ENCODE data around the gene ACVR1C. TPM values are rescaled to one million over a fixed set of nuclear protein-coding genes. Genes with fewer than 3 reads are reported as not detected.

ACVR1C gene
- polyA plus RNA-seq, 3 donors: 0.05 TPM; not detected in 2

GRCh38 chr2:157559890-157560289 is 68.8 kb downstream of the ACVR1C start:
- no peak for TF ChIP-seq CTCF (IDR thresholded peaks at IDR 0.05)
- no peak overlapping the region for H3K4me2 ChIP-seq (replicated peaks; ENCODE audit: extremely low read depth, low read length, poor library complexity, severe bottlenecking)
- H3K9me3 Mint-ChIP-seq: peaks cover 0 to 12% (median 3%) of the 10 kb centered on the region in 7 donors
- no peak overlapping the region for H3K27ac ChIP-seq (ENCODE audit: low read depth in 1 of 2, low read length in 2 of 2)
- H3K79me2 ChIP-seq (ENCODE audit: insufficient read depth, low read length): no peaks in the 10 kb centered on the region
- H3K27me3 Mint-ChIP-seq (ENCODE audit: low read depth in 3 of 3): no peaks in the 10 kb centered on the region
- no peak overlapping the region for H3K9ac ChIP-seq (ENCODE audit: insufficient read depth, low read length, poor library complexity, severe bottlenecking)
- H3K4me1 ChIP-seq (ENCODE audit: control insufficient read depth in 1 of 2, insufficient read depth in 2 of 2, low read length in 2 of 2): no peaks in the 10 kb centered on the region
- no peak overlapping the region for H3K4me3 Mint-ChIP-seq
- H3K36me3 Mint-ChIP-seq: no peaks in the 10 kb centered on the region
- intact Hi-C loops (cut with micrococcal nuclease): no loop called here
- no peaks in the 10 kb centered on the region for H3K36me3 ChIP-seq (replicated peaks in 1 of 2; ENCODE audit: control insufficient read depth in 1 of 2, insufficient read depth in 2 of 2, low read length in 2 of 2)
- peaks cover 0 to 2% of the 10 kb centered on the region in 2 donors for H3K9me3 ChIP-seq (replicated peaks in 1 of 2; ENCODE audit: control insufficient read depth in 1 of 2, insufficient read depth in 1 of 2, low read length in 2 of 2)
- no peak overlapping the region for H3K4me3 ChIP-seq (replicated peaks in 1 of 3; ENCODE audit: low read depth in 2 of 3, low read length in 3 of 3)
- WGBS (ENCODE audit: insufficient coverage): 0% methylated on average over 1 of the region's 2 CpGs
- H4K20me1 ChIP-seq (ENCODE audit: insufficient read depth, low read length): no peaks in the 10 kb centered on the region
- DNase-seq: no peak
- no peaks in the 10 kb centered on the region for H3K27me3 ChIP-seq (ENCODE audit: control insufficient read depth in 2 of 2, insufficient read depth in 2 of 2, low read length in 2 of 2)
- no peaks in the 10 kb centered on the region for H3K4me1 Mint-ChIP-seq
- H3K27ac Mint-ChIP-seq: peak overlapping the region in 1 of 7 donors; percentile 61
- no peak overlapping the region for H2AFZ ChIP-seq (ENCODE audit: insufficient read depth, low read depth, low read length, poor library complexity, severe bottlenecking)

- WGBS (ENCODE audit: insufficient coverage): no CpG with 5 or more reads among the region's 3 CpGs
- H3K9me3 ChIP-seq (replicated peaks in 1 of 2; ENCODE audit: control insufficient read depth in 1 of 2, insufficient read depth in 1 of 2, low read length in 2 of 2): peaks cover 0 to 2% of the 10 kb centered on the region in 2 donors
- peaks cover 0 to 12% (median 3%) of the 10 kb centered on the region in 7 donors for H3K9me3 Mint-ChIP-seq
- H4K20me1 ChIP-seq (ENCODE audit: insufficient read depth, low read length): no peaks in the 10 kb centered on the region
- peak overlapping the region in 1 of 7 donors; percentile 51 for H3K27ac Mint-ChIP-seq
- no peaks in the 10 kb centered on the region for H3K4me1 Mint-ChIP-seq
- H3K27me3 ChIP-seq (ENCODE audit: control insufficient read depth in 2 of 2, insufficient read depth in 2 of 2, low read length in 2 of 2): no peaks in the 10 kb centered on the region
- no peaks in the 10 kb centered on the region for H3K4me1 ChIP-seq (ENCODE audit: control insufficient read depth in 1 of 2, insufficient read depth in 2 of 2, low read length in 2 of 2)
- H3K4me3 Mint-ChIP-seq: no peak overlapping the region
- no peak overlapping the region for H3K27ac ChIP-seq (ENCODE audit: low read depth in 1 of 2, low read length in 2 of 2)
- H3K36me3 Mint-ChIP-seq: no peaks in the 10 kb centered on the region
- H3K4me3 ChIP-seq (replicated peaks in 1 of 3; ENCODE audit: low read depth in 2 of 3, low read length in 3 of 3): no peak overlapping the region
- no peaks in the 10 kb centered on the region for H3K36me3 ChIP-seq (replicated peaks in 1 of 2; ENCODE audit: control insufficient read depth in 1 of 2, insufficient read depth in 2 of 2, low read length in 2 of 2)
- intact Hi-C loops (cut with micrococcal nuclease): no loop called here
- H3K9ac ChIP-seq (ENCODE audit: insufficient read depth, low read length, poor library complexity, severe bottlenecking): no peak overlapping the region
- no peaks in the 10 kb centered on the region for H3K27me3 Mint-ChIP-seq (ENCODE audit: low read depth in 3 of 3)
- no peak overlapping the region for H2AFZ ChIP-seq (ENCODE audit: insufficient read depth, low read depth, low read length, poor library complexity, severe bottlenecking)
- TF ChIP-seq CTCF (IDR thresholded peaks at IDR 0.05): no peak
- H3K4me2 ChIP-seq (replicated peaks; ENCODE audit: extremely low read depth, low read length, poor library complexity, severe bottlenecking): no peak overlapping the region
- no peaks in the 10 kb centered on the region for H3K79me2 ChIP-seq (ENCODE audit: insufficient read depth, low read length)
- no peak for DNase-seq
These were observed 69.2 kb downstream of the ACVR1C start for GRCh38 chr2:157559461-157559860.

Measured in CD14-positive monocyte (primary cell).